OCI-LY1 (cell line): ENCODE measurements around the gene MAPK11.

ENCODE experiments used
- H2AFZ ChIP-seq: fragments of 200-600 bp; sonication (generic), shearing (Covaris generic); 2 replicates; pipeline ENCODE4 v1.6.0; 2014; ENCODE audit warnings: antibody characterized with exemption, mild to moderate bottlenecking, low read length
- H3F3A ChIP-seq: fragments of 200-600 bp; sonication (generic), shearing (Covaris generic); 2 replicates; pipeline ENCODE4 v1.6.0; 2014; ENCODE audit warnings: mild to moderate bottlenecking, antibody characterized with exemption, low read length, moderate library complexity; ENCODE audit not compliant: insufficient read depth
- H3K27ac ChIP-seq: fragments of 200-600 bp; sonication (generic); 2 replicates; pipeline ENCODE4 v1.5.1; 2014; ENCODE audit warnings: low read length, mixed run types, mild to moderate bottlenecking, low read depth; ENCODE audit not compliant: poor library complexity, severe bottlenecking
- H3K27me3 ChIP-seq: fragments of 200-600 bp; sonication (generic); 2 replicates; pipeline ENCODE4 v1.6.0; 2014; ENCODE audit warnings: antibody characterized with exemption, mild to moderate bottlenecking, low read length, moderate library complexity; ENCODE audit not compliant: insufficient read depth
- H3K36me3 ChIP-seq: fragments of 200-600 bp; sonication (generic); 2 replicates; pipeline ENCODE4 v1.6.1; 2014; ENCODE audit warnings: mild to moderate bottlenecking, antibody characterized with exemption, low read length, moderate library complexity, mixed read lengths; ENCODE audit not compliant: insufficient read depth
- H3K4me1 ChIP-seq: fragments of 200-600 bp; sonication (generic); 2 replicates; pipeline ENCODE4 v1.5.1; 2014; ENCODE audit warnings: mild to moderate bottlenecking, low read length, moderate library complexity; ENCODE audit not compliant: insufficient read depth, severe bottlenecking
- H3K4me2 ChIP-seq: fragments of 200-600 bp; sonication (generic), shearing (Covaris generic); 2 replicates; pipeline ENCODE4 v1.6.1; 2014; ENCODE audit warnings: low read length
- H3K4me3 ChIP-seq: fragments of 200-600 bp; sonication (generic); 2 replicates; pipeline ENCODE4 v1.5.1; 2014; ENCODE audit warnings: low read length, low read depth, mild to moderate bottlenecking, mixed read lengths; ENCODE audit not compliant: poor library complexity, severe bottlenecking
- H3K79me2 ChIP-seq: fragments of 200-600 bp; shearing (Covaris generic); 2 replicates; pipeline ENCODE4 v1.6.1; 2016; ENCODE audit warnings: mixed run types, low read length, mixed read lengths; ENCODE audit not compliant: insufficient read depth
- H3K9ac ChIP-seq: fragments of 200-600 bp; sonication (generic), shearing (Covaris generic); 2 replicates; pipeline ENCODE4 v1.6.1; 2014; ENCODE audit warnings: mild to moderate bottlenecking, low read length, mixed read lengths
- H3K9me2 ChIP-seq: fragments of 200-600 bp; sonication (generic), shearing (Covaris generic); 2 replicates; pipeline ENCODE4 v1.6.1; 2014; ENCODE audit warnings: low read depth, mild to moderate bottlenecking, low read length, mixed read lengths
- H3K9me3 ChIP-seq: fragments of 200-600 bp; shearing (Covaris generic); 2 replicates; pipeline ENCODE4 v1.6.1; 2014; ENCODE audit warnings: low read length, mixed read lengths
- H4K20me1 ChIP-seq: fragments of 200-600 bp; sonication (generic), shearing (Covaris generic); 2 replicates; pipeline ENCODE4 v1.6.0; 2016; ENCODE audit warnings: mild to moderate bottlenecking, low read length; ENCODE audit not compliant: insufficient read depth
- EZH2 ChIP-seq: fragments of 200-600 bp; sonication (generic), shearing (Covaris generic); IDR thresholded peaks from 2 replicates; pipeline ENCODE4 v1.8.0; 2017; ENCODE audit warnings: borderline replicate concordance, mixed run types, mild to moderate bottlenecking, antibody characterized with exemption, low read length, moderate library complexity, mixed read lengths
- TF ChIP-seq, protein P1 (sequence below): fragments of 200-600 bp; sonication (generic), shearing (Covaris generic); IDR thresholded peaks from 2 replicates; pipeline ENCODE4 v1.5.1; 2017; ENCODE audit warnings: mild to moderate bottlenecking, antibody characterized with exemption, low read length, moderate library complexity, mixed read lengths

The MAPK11 gene

DNA sequence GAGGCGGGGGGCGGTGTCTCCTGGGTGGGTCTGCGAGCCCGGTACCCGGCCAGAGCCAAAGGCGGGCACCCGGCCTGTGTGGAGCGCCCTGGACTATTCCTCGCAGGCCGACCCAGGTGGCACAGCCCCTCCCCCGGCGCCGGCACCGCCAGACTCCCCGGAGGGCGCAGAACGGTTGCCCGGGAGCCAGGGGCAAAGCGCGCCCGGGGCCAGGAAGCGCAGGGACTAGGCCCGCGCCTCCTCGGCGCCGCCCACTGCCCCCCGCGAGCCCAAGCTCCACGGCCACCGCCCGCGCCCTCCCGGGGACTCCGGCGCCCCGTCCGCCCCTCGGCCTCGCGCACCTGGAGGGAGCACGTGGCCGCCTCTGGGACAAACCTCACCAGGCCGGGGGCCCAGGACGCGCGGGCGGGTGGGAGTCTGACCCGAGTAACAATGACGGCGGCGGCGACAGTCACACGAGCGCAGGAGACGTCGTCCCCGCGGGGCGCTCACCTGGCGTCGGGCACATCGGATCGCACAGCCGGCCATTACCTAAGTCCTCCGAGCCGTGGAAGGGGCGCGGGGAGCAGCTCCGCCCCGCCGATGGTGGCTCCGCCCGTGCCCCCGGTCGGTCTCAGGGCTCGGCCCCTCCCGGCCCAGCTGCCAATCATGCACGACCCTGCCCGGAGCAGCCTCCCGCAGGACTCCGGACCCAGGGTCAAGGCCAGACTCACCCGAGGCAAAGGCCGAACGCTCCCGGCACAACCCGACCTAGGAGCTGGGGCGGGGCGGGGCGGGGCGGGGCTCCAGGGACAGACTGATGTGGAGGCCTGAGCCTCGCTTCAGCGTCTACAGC lies 29.8 kb upstream of the MAPK11 start:
- Histone ChIP-seq H3K36me3 (no peaks in the 10 kb centered on the region), H3K4me2 (peak overlapping the region; percentile 71), H3K79me2 (no peaks in the 10 kb centered on the region), H3K9me2 (no peaks in the 10 kb centered on the region), H3K4me1 (peaks cover 11% of the 10 kb centered on the region), H2AFZ (no peak overlapping the region), H4K20me1 (no peaks in the 10 kb centered on the region), H3K4me3 (peak overlapping the region; percentile 53), H3K27ac (no peak overlapping the region), H3F3A (0 out of 2 replicates have a peak, but pooled peaks cover 3% of the 10 kb centered on the region), H3K9ac (peak overlapping the region; percentile 11; the same call in 1 of the 2 replicates), H3K9me3 (no peaks in the 10 kb centered on the region), H3K27me3 (peaks cover 18% of the 10 kb centered on the region)
- TF ChIP-seq, protein P1, sequence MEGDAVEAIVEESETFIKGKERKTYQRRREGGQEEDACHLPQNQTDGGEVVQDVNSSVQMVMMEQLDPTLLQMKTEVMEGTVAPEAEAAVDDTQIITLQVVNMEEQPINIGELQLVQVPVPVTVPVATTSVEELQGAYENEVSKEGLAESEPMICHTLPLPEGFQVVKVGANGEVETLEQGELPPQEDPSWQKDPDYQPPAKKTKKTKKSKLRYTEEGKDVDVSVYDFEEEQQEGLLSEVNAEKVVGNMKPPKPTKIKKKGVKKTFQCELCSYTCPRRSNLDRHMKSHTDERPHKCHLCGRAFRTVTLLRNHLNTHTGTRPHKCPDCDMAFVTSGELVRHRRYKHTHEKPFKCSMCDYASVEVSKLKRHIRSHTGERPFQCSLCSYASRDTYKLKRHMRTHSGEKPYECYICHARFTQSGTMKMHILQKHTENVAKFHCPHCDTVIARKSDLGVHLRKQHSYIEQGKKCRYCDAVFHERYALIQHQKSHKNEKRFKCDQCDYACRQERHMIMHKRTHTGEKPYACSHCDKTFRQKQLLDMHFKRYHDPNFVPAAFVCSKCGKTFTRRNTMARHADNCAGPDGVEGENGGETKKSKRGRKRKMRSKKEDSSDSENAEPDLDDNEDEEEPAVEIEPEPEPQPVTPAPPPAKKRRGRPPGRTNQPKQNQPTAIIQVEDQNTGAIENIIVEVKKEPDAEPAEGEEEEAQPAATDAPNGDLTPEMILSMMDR, result no peak
- no peak for TF ChIP-seq EZH2

DNA sequence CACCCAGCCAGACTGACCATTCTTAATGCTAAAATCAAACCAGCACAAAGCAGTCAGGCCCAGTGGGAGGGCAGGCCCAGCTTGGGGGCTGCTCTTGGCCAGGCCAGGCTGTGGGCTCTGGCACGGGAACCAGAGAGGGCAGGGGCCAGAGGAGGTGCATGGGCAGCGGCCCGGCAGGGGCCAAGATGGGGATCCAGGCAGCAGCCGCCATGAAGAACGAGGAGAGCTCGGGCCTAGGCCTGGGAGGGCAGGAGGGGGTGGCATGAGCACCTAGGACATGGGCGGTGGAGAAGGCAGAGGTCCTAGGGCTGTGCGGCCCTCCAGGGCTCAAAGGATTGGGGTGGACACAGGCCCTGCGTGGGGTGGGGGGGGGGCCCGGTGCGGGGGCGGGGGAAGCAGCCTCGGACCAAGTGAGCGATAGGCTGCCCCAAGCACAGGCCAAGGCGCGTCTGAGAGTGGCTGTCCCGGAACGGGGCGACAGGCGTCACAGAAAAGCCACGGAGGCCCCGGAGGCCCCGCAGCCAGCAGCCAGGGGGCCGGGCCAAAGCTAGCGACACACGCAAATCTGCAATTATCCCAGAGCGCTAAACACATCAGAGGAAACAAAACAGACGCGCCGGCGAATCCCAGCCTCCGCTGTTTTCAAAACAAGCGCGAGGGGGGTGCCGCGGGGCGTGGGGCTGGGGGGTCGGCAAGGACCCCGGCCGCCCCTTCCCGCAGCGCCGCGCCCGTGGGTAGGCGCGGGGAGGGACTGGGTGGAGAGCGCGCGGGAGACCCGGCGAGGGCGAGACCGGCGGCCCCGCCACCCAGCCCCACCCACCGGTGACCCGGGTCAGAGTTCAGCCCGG lies 29.0 kb upstream of the MAPK11 start:
- Histone ChIP-seq H3K4me2 (peak overlapping the region; percentile 71), H4K20me1 (no peaks in the 10 kb centered on the region), H3K9me3 (no peaks in the 10 kb centered on the region), H3K9me2 (no peaks in the 10 kb centered on the region), H3K9ac (0 out of 2 replicates have a peak overlapping the region, but pooled peaks have one; percentile 22), H3F3A (0 out of 2 replicates have a peak, but pooled peaks cover 3% of the 10 kb centered on the region), H3K4me1 (peaks cover 11% of the 10 kb centered on the region), H3K79me2 (no peaks in the 10 kb centered on the region), H3K27me3 (peaks cover 23% of the 10 kb centered on the region), H3K27ac (no peak overlapping the region), H2AFZ (no peak overlapping the region), H3K36me3 (no peaks in the 10 kb centered on the region), H3K4me3 (peak overlapping the region; percentile 53)
- TF ChIP-seq, protein P1, result no peak
- no peak for TF ChIP-seq EZH2

DNA sequence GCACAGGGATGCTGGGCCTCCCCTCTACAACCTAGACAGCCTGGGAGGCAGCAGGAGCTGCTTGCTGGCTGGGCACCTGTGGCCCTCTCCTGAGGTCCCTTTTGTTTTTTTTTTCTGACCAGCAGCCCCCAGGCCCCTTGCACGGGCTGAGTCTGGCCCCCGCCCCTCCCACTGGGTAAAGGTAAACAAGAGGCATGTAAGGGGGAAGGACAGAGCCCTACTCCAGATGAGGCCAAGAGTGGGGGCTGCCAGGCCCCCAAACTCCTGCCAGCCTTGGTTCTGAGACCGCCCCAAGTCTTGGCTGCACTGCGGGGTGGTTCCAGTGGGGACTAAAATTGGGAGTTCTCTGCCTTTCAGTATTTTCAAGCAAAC lies 28.1 kb upstream of the MAPK11 start:
- no peak overlapping the region for H3K4me2 ChIP-seq

More for the DNA sequence above, 28.1 kb upstream of the MAPK11 start:
- Histone ChIP-seq H3K79me2 (no peaks in the 10 kb centered on the region), H3K9ac (no peak overlapping the region), H4K20me1 (no peaks in the 10 kb centered on the region), H3K9me2 (no peaks in the 10 kb centered on the region), H3K4me3 (no peak overlapping the region), H3K9me3 (no peaks in the 10 kb centered on the region), H3K4me1 (peaks cover 14% of the 10 kb centered on the region), H3K27me3 (peaks cover 24% of the 10 kb centered on the region), H3K36me3 (no peaks in the 10 kb centered on the region), H3F3A (0 out of 2 replicates have a peak, but pooled peaks cover 3% of the 10 kb centered on the region), H2AFZ (no peak overlapping the region), H3K27ac (no peak overlapping the region)
- TF ChIP-seq EZH2, result no peak
- TF ChIP-seq, protein P1, result no peak
